Ishikawa (cell line): ENCODE measurements around the gene ASB5.

Experiments used
- MAX ChIP-seq: IDR thresholded peaks from 2 replicates; pipeline ENCODE4 v1.6.1; 2012
- TCF12 ChIP-seq: IDR thresholded peaks from 2 replicates; pipeline ENCODE4 v1.6.1; 2012; ENCODE audit warnings: low read depth

- TF ChIP-seq TCF12 (no peak), MAX (no peak)
These were observed 42.3 kb downstream of the ASB5 start for GRCh38 chr4:176226736-176227135.
